Kidney tubule cell (primary cell): ENCODE measurements around the gene KDM5B.
A peak's percentile ranks its signal among the peaks of the same experiment; 100 is the strongest.
"Not testable (repeated sequence)": the region's sequence is repeated elsewhere in the genome, so short reads cannot be mapped to it uniquely, and the experiment has no call there.

Experiments used
- DNase-seq: peaks from one replicate; pipeline ENCODE4 v3.0.0-alpha.2; 2018; ENCODE audit warnings: low spot score

Gene KDM5B

DNA sequence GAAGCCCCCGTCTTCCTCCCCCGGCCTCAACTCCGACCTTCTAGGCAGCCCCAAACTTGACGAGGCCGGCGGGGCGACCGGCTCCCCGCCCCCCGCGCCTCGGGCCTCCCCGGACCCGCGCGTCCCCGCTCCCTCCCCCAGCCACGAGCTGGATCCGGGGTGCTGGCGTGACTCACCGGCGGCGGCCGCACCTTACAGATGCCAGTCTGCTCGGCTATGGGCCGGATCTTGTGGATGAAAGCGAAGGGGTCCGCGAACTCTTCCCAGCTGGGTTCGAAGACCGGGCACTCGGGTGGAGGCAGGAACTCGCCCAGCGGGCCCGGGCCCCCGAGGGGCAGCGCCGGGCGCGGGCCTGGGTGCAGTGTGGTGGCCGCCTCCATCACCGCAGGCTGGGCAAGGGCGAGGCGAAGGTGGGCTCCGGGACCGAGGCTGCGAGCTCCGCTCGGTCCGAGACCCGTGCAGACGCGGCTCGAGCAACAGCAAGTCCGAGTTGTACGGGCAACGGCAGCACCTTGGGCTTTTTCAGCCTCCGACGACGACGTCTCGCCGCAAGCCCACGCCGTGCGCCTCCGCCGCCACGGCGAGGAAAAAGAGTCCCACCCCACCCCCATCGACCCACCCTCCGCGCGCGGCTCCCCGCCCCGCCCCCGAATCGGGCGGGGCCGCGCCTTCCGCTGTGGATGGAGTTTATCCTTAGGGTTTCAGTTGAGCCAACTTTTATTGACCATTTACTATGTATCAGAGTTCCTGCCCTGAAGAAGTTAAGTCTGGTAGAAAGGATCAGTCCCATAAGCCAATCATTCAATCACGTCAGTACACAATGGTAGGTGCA, at the start of gene KDM5B:
KDM5B (minus strand) TSS at position 496 of the 832 bp plus-strand sequence; CDS start at position 380, 116 bp downstream.
- DNase-seq, result peak; percentile 72

DNA sequence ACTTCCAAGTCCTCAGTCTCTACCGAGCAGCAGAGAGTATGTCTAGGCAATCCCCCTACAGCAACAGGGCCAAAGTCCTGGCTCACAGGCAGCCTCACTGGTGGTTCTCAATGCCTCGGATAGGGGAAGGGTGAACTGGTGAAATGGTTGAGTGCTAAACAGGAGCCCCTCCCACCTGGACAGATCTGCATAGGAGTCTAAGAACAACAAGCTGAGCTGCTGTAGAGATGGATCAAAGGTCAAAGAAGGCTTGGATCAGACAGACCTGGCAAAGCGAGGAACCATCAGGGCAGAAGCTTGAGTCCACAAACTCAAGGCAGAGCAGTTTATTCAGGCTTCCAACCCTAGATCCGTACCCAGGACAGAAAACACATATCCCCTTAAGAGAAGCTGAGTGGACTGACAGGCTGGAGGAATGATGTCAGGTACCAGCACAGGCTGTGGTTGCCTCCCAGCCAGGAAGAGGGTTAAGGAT, 49.0 kb upstream of the KDM5B start:
- DNase-seq, result no peak

DNA sequence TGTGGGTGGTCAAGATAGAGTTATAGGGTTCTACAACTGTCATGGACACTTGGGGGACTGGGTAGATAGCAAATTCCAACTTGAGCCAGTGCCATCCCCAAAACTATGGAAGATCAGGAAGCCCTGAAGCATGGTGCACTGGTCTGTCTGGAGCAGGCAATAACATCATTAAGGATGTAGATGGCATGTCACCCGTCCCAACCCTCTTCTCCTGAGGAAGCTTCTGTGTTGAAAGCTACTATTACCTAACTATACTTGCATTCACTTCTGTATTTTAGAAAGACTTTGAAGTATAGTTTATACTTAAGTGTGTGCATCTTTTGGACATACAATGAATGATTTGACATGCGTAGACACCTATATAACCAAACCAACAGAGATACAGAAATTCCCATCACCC, 47.8 kb upstream of the KDM5B start:
- DNase-seq, result no peak

DNA sequence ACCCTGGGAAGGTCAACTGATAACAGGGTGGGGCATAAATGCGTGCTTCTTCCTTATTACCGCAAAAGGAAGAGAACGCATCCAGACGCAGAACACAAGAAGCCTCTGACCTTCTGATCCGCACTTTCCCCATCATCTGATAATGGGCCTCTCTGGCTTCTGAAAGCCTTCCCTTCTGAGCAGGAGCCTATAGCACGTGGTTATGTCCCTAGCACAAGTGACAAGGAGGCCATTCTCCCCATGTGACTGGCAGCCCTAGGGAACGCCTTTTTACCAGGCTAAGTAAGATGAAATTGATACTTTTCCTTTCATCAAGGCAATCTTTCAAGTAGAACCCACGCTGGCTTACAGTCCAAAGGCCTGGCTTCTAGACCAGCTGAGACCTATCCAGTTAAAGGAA, 46.6 kb upstream of the KDM5B start:
- no peak for DNase-seq

DNA sequence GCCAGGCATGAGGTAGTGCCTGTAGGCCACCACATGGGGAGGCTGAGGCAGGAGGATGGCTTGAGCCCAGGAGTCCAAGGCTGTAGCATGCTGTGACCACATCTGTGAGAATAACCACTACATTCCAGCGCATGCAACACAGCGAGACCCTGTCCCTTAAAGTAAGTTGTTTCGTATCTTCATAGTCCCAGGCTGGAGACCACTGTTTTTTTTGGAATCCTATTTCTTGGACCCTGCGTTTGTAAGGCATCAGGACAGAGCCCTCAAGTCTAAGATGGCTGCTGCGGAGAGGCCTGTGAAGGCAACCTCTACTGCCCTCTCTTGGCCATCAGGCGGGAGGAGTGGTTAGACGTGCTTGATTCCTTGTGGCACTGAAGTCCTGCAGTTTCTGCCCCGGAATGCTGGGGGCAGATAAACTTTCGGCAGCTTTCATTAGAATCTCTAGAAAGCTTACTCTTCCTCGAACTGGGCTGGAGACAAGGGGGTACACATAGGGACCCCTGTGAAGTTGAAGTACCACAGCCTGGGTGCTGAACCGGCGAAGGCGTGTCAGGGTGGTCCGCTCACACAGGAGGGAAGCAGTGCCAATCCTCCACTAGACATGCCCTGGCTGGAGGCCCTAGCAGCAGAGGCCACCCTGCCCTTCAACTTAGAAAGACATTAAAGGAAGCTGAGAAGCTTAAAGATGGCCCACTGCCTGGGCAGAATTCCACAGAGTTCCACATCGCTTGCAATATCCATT, 44.1 kb upstream of the KDM5B start:
- DNase-seq, result peak; percentile 62

DNA sequence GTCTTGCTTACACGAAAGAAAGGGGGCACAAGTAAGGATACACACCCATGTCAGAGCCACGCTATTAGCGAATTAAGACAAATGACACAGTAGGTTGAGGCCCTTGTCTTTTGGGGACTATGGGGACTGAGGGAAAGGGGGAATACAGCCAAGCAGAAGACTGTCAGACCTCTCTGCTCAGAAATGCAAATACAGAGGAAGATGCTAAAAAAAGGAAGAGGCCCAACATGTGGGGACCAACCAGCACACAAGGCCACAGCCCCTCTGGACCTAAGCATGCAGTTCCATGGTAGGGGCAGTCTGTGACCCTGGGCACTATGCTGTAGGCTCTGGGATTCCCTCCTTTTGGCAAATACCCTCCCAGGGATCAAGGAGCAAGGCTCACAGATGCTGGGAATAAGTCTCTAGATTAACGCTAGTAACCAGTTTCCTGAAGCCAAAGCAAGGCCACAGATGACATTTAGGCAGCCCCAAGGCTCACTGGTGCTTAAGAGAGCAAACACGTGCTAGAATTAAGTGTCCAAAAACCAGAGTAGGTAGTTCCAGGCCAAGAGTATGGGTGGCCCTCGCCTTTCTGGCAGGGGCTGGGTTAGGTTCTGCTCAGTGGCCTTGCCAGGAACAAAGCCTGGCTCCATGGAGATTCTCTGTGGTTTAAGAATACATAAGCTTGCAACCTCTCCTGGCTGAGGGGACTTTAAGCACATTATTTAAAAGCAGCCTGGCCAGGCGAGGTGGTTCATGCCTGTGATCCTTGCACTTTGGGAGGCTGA, 42.6 kb upstream of the KDM5B start:
- DNase-seq, result no peak

DNA sequence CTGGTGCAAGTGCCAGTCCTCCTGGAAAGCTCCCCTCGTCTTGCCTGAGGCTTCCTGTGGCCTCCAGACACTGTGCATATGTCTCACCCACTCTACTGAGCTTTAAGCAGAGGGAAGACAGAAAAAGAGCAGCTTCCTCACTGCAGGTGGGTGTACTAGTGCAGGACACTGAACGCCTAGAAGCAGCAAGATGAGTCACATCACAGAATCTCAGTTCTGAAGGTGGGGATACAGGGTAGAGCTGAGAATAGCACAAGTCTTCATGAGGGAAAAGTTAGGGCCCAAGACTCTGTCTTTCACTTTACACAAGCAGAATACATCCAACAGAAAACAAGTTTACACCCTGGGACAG, 39.9 kb upstream of the KDM5B start:
- DNase-seq, result no peak

DNA sequence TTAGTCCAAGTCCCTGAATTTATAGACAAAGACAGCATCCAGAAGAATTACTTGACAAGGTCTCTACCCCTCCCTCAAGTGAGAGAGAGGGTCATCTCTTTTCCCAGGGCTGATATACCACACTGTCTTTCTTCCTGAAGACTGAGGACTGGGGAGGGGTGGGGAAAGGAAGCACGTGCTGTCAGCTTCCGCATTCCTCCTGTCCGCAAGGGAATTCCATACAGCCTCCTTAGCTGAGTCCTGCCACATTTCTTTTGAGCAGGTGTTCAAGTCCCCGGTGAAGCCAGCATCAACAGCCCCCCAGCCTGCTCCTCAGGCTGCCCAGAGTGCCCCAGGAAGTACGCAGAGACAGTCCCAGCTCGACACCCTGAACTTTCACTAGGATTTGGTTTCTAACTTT, 36.7 kb upstream of the KDM5B start:
- DNase-seq, result peak; percentile 13

DNA sequence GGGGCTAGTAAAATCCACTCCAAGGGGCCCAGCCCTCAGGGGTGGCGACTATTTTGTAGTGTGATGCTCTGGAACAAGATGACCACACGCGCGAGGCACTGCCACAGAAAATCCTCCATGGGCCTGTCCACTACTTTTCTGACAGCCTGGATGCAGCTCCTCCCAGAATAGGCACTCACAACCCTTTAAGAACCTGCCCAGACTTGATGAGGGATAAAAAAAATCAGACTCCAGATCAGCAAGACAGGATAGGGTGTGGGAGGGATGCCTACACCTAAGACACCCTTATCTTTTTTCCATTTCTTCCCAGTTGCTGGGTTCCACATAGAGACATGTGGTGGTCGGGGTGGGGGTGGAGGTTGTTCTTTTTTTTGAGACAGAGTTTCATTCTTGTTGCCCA, 36.0 kb upstream of the KDM5B start:
- DNase-seq, result no peak

DNA sequence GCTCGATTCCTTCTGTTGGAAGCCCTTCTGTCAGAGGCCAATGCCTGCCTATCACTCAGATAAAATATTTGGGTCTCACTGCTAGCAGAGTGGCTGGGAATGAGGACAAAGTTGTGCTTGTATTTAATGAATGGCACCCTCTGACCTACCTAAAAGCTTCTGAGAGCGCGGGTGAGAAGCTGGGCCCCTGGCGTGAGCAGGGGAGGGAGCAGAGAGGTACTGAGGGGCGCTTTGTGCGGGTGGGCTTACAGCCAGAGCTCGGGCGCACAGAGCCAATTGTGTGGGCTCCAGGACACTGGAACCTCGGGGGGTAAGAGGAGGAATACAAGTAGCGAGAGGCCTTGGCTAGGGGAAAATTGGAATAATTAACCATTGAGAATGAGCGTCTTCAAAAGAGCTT, 34.9 kb upstream of the KDM5B start:
- DNase-seq, result no peak

DNA sequence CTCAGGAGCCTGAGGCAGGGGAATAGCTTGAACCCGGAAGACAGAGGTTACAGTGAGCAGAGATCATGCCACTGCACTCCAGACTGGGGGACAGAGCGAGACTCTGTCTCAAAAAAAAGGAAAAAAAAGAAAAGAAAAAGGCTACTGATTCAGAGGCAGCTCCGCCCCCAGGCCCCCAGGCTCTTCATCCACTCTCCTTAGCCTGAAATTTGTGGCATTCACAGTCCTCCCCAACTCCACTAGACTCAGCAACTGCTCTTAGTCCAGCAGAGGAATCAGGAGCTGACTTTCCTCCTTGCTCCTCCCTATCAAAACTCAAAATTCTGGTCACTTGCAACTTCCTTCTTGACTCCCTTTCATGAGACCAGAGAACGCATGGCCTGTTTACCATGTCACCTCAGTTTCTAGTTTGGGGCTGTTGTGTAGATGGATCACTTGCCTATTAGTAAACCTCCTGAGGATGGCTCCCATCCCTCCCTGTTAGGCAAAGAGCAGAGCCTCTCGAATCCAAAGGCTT, 29.6 kb upstream of the KDM5B start:
- DNase-seq, result no peak

DNA sequence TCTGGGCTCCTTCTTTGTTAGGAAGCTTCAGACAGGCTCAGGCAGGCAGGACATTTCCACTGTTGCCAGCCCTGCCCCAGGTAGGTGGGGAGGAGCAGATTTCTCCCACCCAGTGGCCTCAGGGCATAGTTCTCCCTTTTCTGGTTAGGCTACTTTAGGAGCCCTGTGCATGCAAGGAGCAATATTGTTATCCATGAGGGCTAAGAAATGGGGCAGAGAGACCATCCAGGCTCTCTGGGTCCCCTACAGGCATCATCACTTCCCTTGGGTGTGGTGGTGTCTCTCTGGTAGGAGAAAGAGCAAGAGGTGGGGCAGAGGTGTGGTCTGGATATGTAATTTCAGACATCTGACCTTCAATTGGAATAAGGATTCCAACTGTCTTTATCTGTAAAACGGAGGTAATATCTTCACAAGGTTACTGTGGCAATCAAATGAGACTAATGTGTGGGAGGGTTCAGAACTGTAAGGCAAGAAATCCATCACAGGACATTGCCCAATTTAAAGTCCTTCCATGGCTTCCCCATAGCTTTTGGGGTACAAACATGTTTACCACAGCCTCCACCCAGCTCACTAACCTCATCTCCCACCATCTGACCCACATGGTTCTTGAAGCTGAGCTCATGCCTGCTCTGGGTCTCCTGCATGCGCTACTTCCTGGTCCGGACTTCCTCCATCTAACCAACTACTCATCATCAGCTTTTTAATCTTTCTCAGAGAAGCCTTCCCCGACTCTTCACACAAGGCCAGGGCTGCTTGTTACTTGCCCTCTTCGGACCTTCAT, 28.6 kb upstream of the KDM5B start:
- DNase-seq, result no peak

DNA sequence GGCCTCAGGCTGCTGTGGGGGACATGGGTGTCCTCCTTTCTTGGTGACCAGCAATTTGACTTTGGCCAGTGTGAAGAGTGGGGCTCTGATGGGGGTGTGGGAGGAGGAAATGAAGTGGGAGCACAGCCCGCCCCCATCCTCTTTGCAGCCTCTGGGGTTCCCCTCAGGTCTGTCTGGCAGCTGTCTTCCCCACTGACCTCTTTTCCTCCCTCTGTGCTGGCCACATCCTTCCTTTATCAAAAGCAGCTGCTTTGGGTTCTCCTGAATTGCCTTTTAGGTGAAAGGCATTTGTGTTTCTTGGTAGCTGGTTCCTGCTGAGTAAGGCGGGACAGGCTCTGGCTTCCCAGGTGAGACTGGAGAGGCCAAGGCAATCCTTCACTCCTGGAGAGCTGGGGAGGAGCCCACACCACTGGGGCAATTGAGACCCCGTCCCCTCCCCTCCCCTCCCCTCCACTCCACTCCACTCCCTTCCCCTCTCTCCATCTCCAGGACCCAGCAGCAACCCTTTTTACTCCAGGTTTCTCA, 27.4 kb upstream of the KDM5B start:
- no peak for DNase-seq

DNA sequence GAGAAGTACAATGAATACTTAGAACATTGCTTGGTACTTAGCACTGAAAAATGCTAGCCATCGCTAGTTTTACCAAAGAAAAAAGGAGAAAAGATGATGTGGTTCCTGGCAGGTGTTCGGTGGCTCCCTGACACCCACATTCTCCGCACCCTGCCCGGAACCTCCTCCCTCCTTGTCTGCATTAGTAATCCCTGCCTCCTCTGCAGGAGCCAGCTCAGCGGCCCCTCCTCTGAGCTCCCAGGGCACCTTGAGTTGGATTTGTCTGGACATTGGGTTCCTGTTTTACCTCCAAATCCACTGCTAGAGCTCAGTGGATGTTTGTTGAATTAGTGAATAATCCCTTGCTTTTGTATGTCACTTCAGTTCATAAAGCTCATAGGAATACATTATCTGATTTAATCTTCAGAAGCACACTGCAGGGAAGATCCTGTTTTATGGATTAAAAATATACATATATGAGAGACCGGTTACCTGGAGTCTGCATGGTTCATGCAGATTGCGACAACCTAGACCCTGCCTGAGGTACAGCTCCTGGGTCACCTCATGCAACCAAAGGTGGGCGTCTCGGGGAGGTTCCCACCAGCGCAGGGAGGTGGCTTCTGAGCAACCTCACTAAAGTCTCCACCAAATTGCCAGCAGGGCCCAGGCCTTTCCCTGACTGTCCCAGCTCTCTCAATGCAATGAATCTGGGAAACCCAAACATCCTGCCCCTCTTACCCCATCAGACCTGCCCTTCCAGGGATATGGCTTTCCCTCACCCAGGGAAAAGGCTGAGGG, 26.7 kb upstream of the KDM5B start:
- no peak for DNase-seq

DNA sequence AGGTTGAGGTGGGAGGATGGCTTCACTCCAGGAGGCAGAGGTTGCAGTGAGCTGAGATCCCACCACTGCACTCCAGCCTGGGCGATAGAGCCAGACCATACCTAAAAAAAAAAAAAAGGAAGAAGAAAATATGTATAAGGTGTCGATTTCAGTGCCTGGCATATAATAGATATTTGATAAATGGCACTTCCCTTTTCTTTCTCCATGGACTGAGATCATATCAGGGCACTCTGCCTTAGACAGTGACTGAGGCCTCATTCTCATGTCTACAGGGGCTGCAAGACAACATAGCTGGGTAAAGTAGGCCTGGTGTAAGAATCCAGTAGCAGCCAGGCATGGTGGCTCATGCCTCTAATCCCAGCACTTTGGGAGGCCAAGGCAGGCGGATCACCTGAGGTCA, 23.7 kb upstream of the KDM5B start:
- DNase-seq, result no peak

DNA sequence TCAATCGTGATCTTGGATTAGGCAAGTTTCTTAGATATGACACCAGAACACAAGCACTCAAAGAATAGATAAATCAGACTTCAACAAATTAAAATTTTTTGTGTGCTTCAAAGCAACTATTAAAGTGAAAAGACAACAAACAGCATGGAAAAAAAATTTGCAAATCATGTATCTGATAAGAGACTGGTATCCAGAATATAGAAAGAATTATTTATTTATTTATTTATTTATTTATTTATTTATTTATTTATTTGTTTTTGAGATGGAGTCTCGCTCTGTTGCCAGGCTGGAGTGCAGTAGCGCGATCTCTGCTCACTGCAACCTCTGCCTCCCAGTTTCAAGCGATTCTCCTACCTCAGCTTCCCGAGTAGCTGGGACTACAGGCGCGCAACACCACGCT, 21.0 kb upstream of the KDM5B start:
- not testable (repeated sequence) for DNase-seq

DNA sequence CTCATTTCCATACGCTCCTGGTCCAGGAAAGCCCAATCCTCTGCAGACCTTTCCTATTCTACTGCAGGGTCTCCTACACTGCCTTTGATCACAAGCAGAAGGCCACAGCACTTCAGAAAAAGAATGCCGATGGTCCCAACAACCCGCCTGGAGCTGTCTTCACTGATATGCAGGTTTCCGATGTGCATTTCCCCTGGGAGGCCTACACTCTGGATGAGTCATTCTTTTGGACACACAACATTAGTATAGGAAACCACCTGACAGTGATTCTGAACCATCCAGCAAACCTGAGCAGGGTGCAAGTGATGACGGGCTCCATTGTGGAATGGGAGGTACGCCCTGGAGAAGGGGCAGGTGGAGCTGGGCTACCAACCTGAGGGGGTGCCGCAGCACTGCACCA, 17.5 kb upstream of the KDM5B start:
- DNase-seq, result no peak

DNA sequence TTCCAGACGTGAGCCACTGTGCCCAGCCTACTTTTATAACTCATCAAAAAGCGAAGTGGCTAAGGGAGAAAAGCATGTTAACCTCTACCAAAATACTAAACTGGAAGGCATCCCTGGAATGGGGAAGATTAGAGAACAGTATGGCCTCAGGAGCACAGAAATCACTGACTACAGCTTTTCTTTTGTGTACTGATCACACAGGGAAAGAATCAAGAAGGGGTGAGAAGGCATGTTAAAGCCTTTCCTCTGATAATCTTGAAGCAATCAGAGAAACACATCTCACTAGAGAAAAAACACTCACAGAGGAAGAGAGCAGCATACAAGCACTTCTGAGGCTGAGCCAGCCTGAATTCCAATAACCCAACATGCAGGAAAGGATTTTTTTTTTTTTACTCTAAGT, 13.2 kb upstream of the KDM5B start:
- DNase-seq, result peak; percentile 70

DNA sequence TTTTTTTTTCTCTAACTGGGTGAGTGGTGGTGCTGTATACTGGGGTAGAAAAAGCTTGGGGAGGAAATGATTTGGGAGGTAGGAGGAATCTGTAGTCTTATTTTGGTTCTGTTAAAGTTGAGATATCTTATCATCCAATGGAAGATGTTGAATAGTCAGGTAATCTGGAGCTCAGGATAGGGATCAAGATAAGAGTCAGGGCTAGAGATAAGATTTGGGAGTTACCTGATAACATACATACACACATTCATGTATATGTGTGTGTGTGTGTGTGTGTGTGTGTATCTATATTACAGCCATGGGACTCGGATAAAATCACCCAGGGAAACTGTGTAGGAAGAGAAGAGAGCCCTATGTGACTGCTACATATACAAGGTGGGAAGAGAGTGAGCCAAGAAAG, 10.6 kb upstream of the KDM5B start:
- no peak for DNase-seq

DNA sequence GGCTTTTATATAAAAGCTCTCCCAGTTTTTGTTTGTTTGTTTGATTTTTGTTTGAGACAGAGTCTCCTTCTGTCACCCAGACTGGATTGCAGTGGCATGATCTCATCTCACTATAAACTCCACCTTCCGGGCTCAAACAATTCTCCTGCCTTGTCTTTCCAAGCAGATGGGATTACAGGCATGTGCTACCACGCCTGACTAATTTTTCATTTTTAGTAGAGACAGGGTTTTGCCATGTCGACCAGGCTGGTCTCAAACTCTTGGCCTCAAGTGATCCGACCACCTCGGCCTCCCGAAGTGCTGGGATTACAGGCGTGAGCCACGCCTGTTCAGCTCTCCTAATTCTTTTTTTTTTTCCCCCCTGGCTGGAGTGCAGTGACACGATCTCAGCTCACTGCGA, 6.9 kb upstream of the KDM5B start:
- peak; percentile 49 for DNase-seq
